ENCODE measurements around the gene FOXN3.

- no peak for TF ChIP-seq CTCF (IDR thresholded peaks at IDR 0.05)
- no peak for TF ChIP-seq POLR2A (IDR thresholded peaks at IDR 0.05)
These were observed 306.9 kb downstream of the FOXN3 start for GRCh38 chr14:89110110-89110509.
